ENCODE measurements around the gene RNF144B. TPM values are rescaled to one million over a fixed set of nuclear protein-coding genes. Genes with fewer than 3 reads are reported as not detected.

RNF144B gene
- total RNA-seq, 1 donor from 2014 or later = 21.6 TPM

- ATAC-seq = no peak
Measured at GRCh38 chr6:18489335-18489734, 102.2 kb downstream of the RNF144B start.

GRCh38 chr6:18491308-18492045 lies 104.3 kb downstream of the RNF144B start:
- ATAC-seq = peak; percentile 49

GRCh38 chr6:18492972-18493371 lies 105.8 kb downstream of the RNF144B start:
- no peak for ATAC-seq

- ATAC-seq = peak; percentile 82
Measured at GRCh38 chr6:18493382-18493891, 106.3 kb downstream of the RNF144B start.

GRCh38 chr6:18493925-18494324 lies 106.8 kb downstream of the RNF144B start:
- no peak for ATAC-seq

- no peak for ATAC-seq
Measured at GRCh38 chr6:18495236-18495635, 108.1 kb downstream of the RNF144B start.

GRCh38 chr6:18496462-18496861 lies 109.3 kb downstream of the RNF144B start:
- no peak for ATAC-seq

- no peak for ATAC-seq
Measured at GRCh38 chr6:18497006-18497405, 109.9 kb downstream of the RNF144B start.

GRCh38 chr6:18498408-18498807 lies 111.3 kb downstream of the RNF144B start:
- no peak for ATAC-seq

GRCh38 chr6:18500921-18501662 lies 113.9 kb downstream of the RNF144B start:
- ATAC-seq = no peak

GRCh38 chr6:18501663-18502013 lies 114.5 kb downstream of the RNF144B start:
- peak; percentile 41 for ATAC-seq

- ATAC-seq = no peak
Measured at GRCh38 chr6:18503206-18503592, 116.0 kb downstream of the RNF144B start.

GRCh38 chr6:18503593-18504231 lies 116.6 kb downstream of the RNF144B start:
- ATAC-seq = peak; percentile 84

GRCh38 chr6:18504232-18504596 lies 117.1 kb downstream of the RNF144B start:
- ATAC-seq = no peak

- no peak for ATAC-seq
Measured at GRCh38 chr6:18506382-18507017, 119.3 kb downstream of the RNF144B start.

- no peak for ATAC-seq
Measured at GRCh38 chr6:18507018-18507415, 119.9 kb downstream of the RNF144B start.

- no peak for ATAC-seq
Measured at GRCh38 chr6:18507561-18507960, 120.4 kb downstream of the RNF144B start.

GRCh38 chr6:18509871-18510643 lies 122.9 kb downstream of the RNF144B start:
- no peak for ATAC-seq

- ATAC-seq = no peak
Measured at GRCh38 chr6:18510644-18511033, 123.5 kb downstream of the RNF144B start.

- ATAC-seq = no peak
Measured at GRCh38 chr6:18511211-18511610, 124.1 kb downstream of the RNF144B start.

GRCh38 chr6:18513253-18513798 lies 126.2 kb downstream of the RNF144B start:
- no peak for ATAC-seq

GRCh38 chr6:18514180-18514579 lies 127.0 kb downstream of the RNF144B start:
- ATAC-seq = no peak
